Panc1 (cell line): ENCODE data around the gene AARS2. TPM values are rescaled to one million over a fixed set of nuclear protein-coding genes. Genes with fewer than 3 reads are reported as not detected.

Experiments used
- ATAC-seq: fragments of 200-7000 bp; cut with Tn5 transposase; 2 replicates; pipeline ENCODE4 v1.9.1; 2020; ENCODE audit warnings: mild to moderate bottlenecking, moderate library complexity
- BruUV-seq: library from RNA; stranded (reverse); fragments of 400-500 nt; replicated peaks from 2 replicates; lab custom pipeline; 2021; lab: Mats Ljungman, UMichigan
- CTCF ChIA-PET: fragments of 300-600 bp; sonication (Branson Sonifier 250); formaldehyde crosslinking; loops from one replicate; lab custom pipeline; 2022; ENCODE audit warnings: antibody characterized with exemption; lab: Charles Lee
- POLR2A ChIA-PET: fragments of 300-600 bp; sonication (Branson Sonifier 250); formaldehyde crosslinking; loops from one replicate; lab custom pipeline; 2022; ENCODE audit warnings: antibody characterized with exemption; lab: Charles Lee
- DNase-seq: peaks from one replicate; pipeline ENCODE4 v3.0.0-alpha.2; 2010; ENCODE audit warnings: low read depth, low spot score
- H3K27ac ChIP-seq: 2 replicates; pipeline ENCODE4 v1.5.1; 2011; ENCODE audit warnings: mild to moderate bottlenecking, low read length, inconsistent platforms
- H3K27me3 ChIP-seq: fragments of 200-500 bp; sonication (Bioruptor generic); 2 replicates; pipeline ENCODE4 v1.6.0; 2014; ENCODE audit warnings: low read length, inconsistent platforms; ENCODE audit not compliant: control insufficient read depth, insufficient read depth
- H3K36me3 ChIP-seq: fragments of 200-500 bp; sonication (Bioruptor generic); 2 replicates; pipeline ENCODE4 v1.5.1; 2014; ENCODE audit warnings: inconsistent platforms, mild to moderate bottlenecking, low read length, moderate library complexity; ENCODE audit not compliant: control insufficient read depth, insufficient read depth
- H3K4me1 ChIP-seq: 2 replicates; pipeline ENCODE4 v1.5.1; 2011; ENCODE audit warnings: inconsistent platforms, mild to moderate bottlenecking, low read length, moderate library complexity; ENCODE audit not compliant: control insufficient read depth, insufficient read depth
- H3K4me3 ChIP-seq, 2 experiments: 2 replicates each; pipeline ENCODE4 v1.5.1; 2011 to 2012; ENCODE audit warnings: low read depth in 2 of 2, low read length in 2 of 2, mild to moderate bottlenecking in 2 of 2, inconsistent platforms in 1 of 2, moderate library complexity in 1 of 2
- H3K9me3 ChIP-seq: fragments of 200-500 bp; sonication (Bioruptor generic); 2 replicates; pipeline ENCODE4 v1.5.1; 2014; ENCODE audit warnings: low read depth, mild to moderate bottlenecking, inconsistent platforms, low read length, moderate library complexity; ENCODE audit not compliant: control insufficient read depth, insufficient read depth
- POLR2AphosphoS5 ChIP-seq: IDR thresholded peaks from 2 replicates; pipeline ENCODE4 v1.6.1; 2012; ENCODE audit warnings: mild to moderate bottlenecking, low read depth, low read length, moderate library complexity
- SIN3A ChIP-seq: IDR thresholded peaks from 2 replicates; pipeline ENCODE4 v1.6.1; 2012; ENCODE audit warnings: low read depth, mild to moderate bottlenecking, low read length, moderate library complexity, borderline replicate concordance; ENCODE audit not compliant: insufficient read depth
- TCF7L2 ChIP-seq: IDR thresholded peaks from 2 replicates; pipeline ENCODE4 v1.6.1; 2011; ENCODE audit warnings: mild to moderate bottlenecking, low read depth, low read length, inconsistent platforms
- in situ Hi-C: cut with HindIII; loops from 2 replicates; pipeline ENCODE4 v1.10.0; 2016; ENCODE audit warnings: low sequenced_read_pairs, low pct_unique_long_range_greater_than_20kb
- intact Hi-C: fragments of 100-400 bp; cut with micrococcal nuclease; formaldehyde crosslinking; loops from one replicate; pipeline ENCODE4 v1.10.0; 2022; ENCODE audit not compliant: unreplicated experiment
- total RNA-seq: library from RNA; stranded (reverse); gene quantifications from one replicate; pipeline ENCODE4 v1.2.1, GENCODE V29; 2021; ENCODE audit not compliant: unreplicated experiment
- TF ChIP-seq, protein P1 (sequence below), 2 experiments: IDR thresholded peaks; 2 replicates each; pipeline ENCODE4 v1.6.1; 2011 to 2012; ENCODE audit warnings: low read depth in 2 of 2, control low read depth in 1 of 2, low read length in 1 of 2, mild to moderate bottlenecking in 1 of 2, moderate library complexity in 1 of 2; ENCODE audit not compliant: insufficient read depth in 1 of 2
- TF ChIP-seq, protein P2 (sequence below): fragments of 450-650 bp; IDR thresholded peaks from 2 replicates; pipeline ENCODE4 v1.5.1; 2017; ENCODE audit warnings: mild to moderate bottlenecking

Gene AARS2
- total RNA-seq, 1 experiment from 2014 or later, result 13.1 TPM

DNA sequence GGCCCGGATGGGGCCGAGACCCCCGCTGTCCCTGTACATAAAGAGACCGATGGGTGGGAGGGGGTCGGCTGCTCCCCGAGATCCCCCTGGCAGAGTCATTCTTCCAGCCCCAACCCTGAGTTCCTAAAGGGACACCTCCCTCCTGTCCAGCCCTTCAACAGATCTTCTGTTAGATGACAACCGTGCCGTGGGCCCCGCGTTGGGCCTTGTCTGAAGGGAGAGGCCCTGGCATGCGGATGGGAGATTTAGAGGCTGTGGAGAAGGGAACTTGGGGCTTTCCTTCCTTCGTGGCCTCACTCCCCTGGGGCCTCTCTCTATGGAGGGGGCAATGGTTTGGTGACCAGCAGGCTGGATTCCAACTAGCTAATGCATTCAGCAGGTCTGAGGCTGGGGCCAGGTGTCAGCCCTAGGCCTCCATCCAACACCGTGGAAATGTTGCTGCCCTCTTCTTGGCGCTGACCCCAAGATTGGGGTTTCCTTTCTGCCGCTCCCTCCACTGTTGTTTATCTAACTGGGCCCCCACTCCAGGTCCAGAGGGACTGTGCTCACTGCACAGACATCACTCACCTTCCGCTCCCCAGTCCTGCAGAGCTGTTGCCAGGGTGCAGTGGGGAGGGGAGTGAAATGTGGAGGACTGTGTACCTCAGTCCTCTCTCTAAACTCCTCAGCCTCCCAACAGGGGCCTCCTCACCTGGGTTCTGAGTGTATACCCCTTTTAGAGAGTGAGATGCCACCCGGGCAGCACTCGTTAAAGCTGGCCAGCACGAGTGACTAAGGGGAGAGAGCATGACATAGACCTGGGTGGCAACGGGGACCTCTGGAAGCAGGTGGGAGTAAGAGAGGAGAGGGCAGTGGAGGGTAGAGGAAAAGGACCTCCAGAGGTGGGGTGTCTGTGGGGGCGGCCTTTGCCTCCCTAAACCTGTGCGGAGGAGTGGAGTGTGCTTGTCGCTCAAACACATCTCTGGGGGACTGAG is 36.2 kb downstream of the AARS2 start:
- ATAC-seq, result no peak

DNA sequence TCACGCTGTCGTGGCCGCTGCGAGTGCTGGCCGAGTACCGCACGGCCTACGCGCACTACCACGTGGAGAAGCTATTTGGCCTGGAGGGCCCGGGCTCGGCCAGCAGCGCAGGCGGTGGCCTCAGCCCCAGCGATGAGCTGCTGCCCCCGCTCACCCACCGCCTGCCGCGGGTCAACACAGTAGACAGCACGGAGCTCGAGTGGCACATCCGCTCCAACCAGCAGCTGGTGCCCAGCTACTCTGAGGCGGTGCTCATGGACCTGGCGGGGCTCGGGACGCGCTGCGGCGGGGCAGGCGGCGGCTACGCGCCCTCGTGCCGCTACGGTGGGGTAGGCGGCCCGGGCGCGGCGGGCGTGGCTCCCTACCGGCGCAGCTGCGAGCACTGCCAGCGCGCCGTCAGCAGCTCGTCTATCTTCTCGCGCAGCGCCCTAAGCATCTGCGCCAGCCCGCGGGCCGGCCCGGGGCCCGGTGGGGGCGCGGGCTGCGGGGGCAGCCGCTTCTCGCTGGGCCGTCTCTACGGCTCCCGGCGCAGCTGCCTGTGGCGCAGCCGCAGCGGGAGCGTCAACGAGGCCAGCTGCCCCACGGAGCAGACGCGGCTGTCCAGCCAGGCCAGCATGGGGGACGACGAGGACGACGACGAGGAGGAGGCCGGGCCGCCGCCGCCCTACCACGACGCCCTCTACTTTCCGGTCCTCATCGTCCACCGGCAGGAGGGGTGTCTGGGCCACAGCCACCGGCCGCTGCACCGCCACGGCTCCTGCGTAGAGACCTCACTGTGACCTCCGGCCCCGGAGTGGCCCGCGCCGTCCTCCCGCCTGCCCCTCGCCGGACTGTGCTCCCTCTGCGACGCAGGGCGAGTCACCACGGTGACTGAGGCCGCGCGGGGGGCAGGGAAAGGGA is 37.1 kb downstream of the AARS2 start:
- Histone ChIP-seq H3K9me3 (no peaks in the 10 kb centered on the region), H3K27ac (no peak overlapping the region), H3K27me3 (peaks cover 7% of the 10 kb centered on the region; the same call in 1 of the 2 replicates), H3K36me3 (no peaks in the 10 kb centered on the region), H3K4me3 (peak overlapping the region in 1 of 2 experiments; percentile 12; a peak in 1 of 4 replicates), H3K4me1 (no peaks in the 10 kb centered on the region)
- ChIA-PET CTCF (interaction anchor here (0.6 kb wide), 1 partner anchor 299 kb away, joined by 3 read pairs; no protein-coding TSS in a partner anchor), POLR2A (interaction anchor here (0.5 to 0.6 kb wide), 2 partner anchors 46 to 56 kb away, joined by 4 to 7 read pairs; no protein-coding TSS in a partner anchor)
- in situ Hi-C loops, result no loop called here
- TF ChIP-seq SIN3A, result no peak
- TF ChIP-seq TCF7L2, result no peak
- TF ChIP-seq, protein P1, sequence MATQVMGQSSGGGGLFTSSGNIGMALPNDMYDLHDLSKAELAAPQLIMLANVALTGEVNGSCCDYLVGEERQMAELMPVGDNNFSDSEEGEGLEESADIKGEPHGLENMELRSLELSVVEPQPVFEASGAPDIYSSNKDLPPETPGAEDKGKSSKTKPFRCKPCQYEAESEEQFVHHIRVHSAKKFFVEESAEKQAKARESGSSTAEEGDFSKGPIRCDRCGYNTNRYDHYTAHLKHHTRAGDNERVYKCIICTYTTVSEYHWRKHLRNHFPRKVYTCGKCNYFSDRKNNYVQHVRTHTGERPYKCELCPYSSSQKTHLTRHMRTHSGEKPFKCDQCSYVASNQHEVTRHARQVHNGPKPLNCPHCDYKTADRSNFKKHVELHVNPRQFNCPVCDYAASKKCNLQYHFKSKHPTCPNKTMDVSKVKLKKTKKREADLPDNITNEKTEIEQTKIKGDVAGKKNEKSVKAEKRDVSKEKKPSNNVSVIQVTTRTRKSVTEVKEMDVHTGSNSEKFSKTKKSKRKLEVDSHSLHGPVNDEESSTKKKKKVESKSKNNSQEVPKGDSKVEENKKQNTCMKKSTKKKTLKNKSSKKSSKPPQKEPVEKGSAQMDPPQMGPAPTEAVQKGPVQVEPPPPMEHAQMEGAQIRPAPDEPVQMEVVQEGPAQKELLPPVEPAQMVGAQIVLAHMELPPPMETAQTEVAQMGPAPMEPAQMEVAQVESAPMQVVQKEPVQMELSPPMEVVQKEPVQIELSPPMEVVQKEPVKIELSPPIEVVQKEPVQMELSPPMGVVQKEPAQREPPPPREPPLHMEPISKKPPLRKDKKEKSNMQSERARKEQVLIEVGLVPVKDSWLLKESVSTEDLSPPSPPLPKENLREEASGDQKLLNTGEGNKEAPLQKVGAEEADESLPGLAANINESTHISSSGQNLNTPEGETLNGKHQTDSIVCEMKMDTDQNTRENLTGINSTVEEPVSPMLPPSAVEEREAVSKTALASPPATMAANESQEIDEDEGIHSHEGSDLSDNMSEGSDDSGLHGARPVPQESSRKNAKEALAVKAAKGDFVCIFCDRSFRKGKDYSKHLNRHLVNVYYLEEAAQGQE (IDR thresholded peaks at IDR 0.05; ENCODE audit: insufficient read depth in 1 of 2, low read depth in 2 of 2, low read length in 1 of 2), result no peak
- TF ChIP-seq, protein P2, sequence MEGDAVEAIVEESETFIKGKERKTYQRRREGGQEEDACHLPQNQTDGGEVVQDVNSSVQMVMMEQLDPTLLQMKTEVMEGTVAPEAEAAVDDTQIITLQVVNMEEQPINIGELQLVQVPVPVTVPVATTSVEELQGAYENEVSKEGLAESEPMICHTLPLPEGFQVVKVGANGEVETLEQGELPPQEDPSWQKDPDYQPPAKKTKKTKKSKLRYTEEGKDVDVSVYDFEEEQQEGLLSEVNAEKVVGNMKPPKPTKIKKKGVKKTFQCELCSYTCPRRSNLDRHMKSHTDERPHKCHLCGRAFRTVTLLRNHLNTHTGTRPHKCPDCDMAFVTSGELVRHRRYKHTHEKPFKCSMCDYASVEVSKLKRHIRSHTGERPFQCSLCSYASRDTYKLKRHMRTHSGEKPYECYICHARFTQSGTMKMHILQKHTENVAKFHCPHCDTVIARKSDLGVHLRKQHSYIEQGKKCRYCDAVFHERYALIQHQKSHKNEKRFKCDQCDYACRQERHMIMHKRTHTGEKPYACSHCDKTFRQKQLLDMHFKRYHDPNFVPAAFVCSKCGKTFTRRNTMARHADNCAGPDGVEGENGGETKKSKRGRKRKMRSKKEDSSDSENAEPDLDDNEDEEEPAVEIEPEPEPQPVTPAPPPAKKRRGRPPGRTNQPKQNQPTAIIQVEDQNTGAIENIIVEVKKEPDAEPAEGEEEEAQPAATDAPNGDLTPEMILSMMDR, result no peak
- TF ChIP-seq POLR2AphosphoS5, result no peak
- intact Hi-C loops, result no loop called here
- ATAC-seq (peak; percentile 35; the same call in 1 of the 2 replicates), DNase-seq (no peak)
- no TSS peak for BruUV-seq

More for the DNA sequence above, 36.2 kb downstream of the AARS2 start:
- TF ChIP-seq, protein P1 (IDR thresholded peaks at IDR 0.05; ENCODE audit: insufficient read depth in 1 of 2, low read depth in 2 of 2, low read length in 1 of 2), result no peak
- TF ChIP-seq TCF7L2 (no peak), SIN3A (no peak), POLR2AphosphoS5 (no peak)
- TF ChIP-seq, protein P2, result no peak
- H3K36me3 ChIP-seq, result no peaks in the 10 kb centered on the region
- ChIA-PET CTCF (interaction anchor here (0.6 to 1.2 kb wide), 2 partner anchors 9 to 92 kb away, joined by 4 to 7 read pairs; no protein-coding TSS in a partner anchor), POLR2A (no interaction called here)
- no TSS peak for BruUV-seq
- in situ Hi-C loops, result no loop called here
- no peak for DNase-seq
- H3K27me3 ChIP-seq, result peaks cover 3% of the 10 kb centered on the region; the same call in 1 of the 2 replicates
- H3K4me3 ChIP-seq, result no peak overlapping the region
- H3K27ac ChIP-seq, result no peak overlapping the region
- intact Hi-C loops, result no loop called here
- no peaks in the 10 kb centered on the region for H3K4me1 ChIP-seq
- no peaks in the 10 kb centered on the region for H3K9me3 ChIP-seq
